Non-pigmented ciliary epithelial cell (primary cell): ENCODE results near the gene SOS1.
"Not testable (repeated sequence)": the region's sequence is repeated elsewhere in the genome, so short reads cannot be mapped to it uniquely, and the experiment has no call there.

ENCODE experiments used
- DNase-seq: peaks from one replicate; pipeline ENCODE4 v3.0.0-alpha.2; 2010; ENCODE audit warnings: low read depth

The SOS1 gene

DNA sequence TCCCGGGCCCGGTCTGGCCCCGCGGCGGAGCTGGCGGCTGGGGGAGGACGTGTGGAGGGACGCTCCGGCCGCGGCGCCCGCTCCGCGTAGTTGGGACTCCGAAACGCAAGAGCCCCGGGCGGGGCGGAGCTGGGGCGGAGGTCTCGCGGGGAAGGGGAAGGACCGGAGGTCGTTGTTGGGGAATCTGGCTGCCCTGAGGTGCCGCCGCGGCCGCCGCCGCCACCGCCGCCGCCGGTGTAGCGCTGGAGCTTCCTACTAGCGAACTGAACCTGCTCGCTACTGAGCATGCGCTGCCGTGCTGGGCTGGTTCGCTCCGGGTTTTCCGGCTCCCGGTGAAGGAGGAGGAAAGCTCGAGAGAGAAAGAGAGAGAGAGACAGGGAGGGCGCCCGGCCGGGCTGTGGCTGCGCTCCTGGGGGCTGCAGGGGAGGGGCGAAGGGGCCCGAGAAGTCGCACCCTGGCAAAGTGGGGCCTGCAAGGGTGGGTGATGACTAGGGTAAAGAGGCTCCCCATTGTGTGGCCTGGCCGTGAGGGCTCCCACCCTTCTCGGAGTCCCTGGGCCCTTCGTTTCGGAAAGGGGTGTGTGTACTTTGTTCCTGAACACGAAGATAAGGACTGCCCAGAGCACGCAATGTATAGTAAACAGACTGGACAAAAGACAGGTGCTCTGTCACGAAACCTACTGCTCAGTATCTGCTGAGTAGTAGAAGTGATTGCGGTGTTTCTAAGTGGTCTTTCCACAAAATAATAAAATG, at the start of gene SOS1:
Gene SOS1 (minus strand): TSS at position 281 of the 752 bp plus-strand sequence. CDS start 629 bp downstream, outside the sequence.
- no peak for DNase-seq

DNA sequence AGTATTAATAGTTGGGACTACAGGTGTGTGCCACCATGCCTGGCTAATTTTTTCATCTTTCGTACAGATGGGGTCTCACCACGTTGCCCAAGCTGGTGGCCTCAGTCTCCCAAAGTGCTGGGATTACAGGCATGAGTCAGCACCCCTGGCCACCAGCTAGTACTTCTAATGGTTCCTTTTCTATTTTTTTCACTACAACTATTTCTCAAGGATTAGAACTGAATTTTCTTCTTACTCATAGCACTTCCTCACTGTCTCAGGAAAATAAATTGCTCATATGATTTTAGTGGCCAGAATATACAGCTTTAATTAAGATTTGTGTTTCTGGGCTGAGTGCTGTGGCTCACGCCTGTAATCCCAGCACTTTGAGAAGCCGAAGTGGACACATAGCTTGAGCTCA, 43.2 kb upstream of the SOS1 start:
- DNase-seq: no peak

DNA sequence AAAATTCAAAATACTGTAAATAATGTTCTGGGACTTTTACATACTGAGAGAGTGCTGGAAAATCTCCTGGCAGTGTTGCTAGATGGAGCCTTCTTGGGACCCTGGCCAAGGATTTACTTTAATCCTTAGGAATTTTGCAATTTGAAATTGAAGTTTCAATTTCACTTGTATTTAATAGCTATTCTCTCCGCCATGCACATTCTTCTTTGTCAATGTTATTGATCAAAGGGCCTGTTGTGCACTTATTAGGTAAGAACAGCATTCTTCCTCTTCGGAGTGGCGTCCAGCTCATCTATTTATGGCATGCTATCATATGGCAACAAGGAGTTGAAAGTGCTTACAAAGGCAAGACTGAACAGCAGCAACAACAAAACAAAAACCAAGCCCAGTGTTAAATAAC, 40.1 kb upstream of the SOS1 start:
- no peak for DNase-seq

DNA sequence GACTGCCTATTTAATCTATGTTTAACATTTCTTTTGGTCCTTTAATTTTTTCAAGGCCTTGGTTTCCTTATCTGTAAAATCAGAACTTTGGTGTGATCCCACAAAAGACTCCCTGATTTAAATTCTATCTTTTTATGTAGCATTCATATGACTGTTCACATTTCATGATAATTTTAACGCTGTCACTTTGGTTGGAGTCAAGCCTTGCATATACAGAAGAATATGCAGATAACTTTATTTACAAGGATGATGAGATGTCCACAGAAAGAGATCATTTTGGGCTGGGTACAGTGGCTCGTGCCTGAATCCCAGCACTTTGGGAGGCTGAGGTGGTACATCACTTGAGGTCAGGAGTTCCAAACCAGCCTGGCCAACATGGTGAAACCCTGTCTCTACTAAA, 38.4 kb upstream of the SOS1 start:
- DNase-seq: no peak

DNA sequence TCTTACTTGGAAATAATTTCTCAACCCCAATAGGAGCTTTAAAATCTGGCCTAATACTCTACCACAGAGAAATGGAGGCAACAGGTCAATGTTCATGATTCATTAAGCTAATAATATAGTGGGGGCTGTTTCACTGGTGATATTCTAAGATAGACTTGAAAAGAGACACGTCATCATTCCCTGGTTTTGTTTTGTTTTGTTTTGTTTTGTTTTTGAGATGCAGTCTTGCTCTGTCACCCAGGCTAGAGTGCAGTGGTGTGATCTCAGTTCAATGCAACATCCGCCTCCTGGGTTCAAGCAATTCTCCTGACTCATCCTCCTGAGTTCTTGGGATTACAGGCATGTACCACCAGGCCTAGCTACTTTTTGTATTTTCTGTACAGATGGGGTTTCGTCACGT, 37.5 kb upstream of the SOS1 start:
- no peak for DNase-seq

DNA sequence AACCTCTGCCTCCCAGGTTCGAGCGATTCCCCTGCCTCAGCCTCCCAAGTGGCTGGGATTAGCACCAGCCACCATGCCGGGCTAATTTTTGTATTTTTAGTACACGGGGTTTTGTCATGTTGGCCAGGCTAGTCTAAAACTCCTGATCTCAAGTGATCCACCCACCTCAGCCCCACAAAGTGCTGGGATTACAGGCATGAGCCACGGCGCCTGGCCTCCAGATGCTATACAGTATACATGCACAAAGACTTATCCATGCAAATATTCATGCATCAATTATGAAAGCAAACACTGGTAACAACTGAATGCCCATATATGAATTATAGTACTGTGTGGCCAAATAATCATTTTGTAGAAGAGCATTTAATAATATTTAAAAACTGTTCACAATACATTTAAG, 36.0 kb upstream of the SOS1 start:
- no peak for DNase-seq

DNA sequence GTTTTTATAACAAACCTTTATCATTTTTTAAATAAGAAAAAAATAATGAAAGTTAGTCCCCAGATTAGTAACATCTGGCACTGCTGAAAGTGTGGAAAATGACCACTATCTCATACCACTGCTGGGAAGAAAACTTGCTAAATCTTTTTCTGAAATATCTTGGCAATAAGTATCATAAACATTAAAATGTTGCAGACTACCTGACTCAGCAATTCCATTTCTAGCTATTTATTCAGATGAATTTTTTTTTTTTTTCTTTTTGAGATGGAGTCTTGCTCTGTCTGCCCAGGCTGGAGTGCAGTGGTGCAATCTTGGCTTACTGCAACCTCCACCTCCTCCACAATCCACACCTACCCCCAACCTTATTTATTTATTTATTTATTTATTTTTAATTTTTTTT, 35.3 kb upstream of the SOS1 start:
- no peak for DNase-seq

DNA sequence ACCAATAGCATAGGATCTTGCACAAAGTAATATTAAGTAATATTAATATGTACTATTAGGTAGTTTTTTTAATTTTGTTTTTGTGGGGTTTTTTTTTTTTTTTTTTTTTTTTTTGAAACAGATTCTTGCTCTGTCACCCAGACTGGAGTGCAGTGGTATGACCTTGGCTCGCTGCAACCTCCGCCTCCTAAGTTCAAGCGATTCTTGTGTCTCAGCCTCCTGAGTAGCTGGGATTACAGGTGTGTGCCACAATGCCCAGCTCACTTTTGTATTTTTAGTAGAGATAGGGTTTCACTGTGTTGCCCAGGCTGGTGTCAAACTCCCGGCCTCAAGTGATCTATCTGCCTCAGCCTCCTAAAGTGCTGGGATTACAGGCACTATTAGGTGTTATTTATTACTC, 34.7 kb upstream of the SOS1 start:
- not testable (repeated sequence) for DNase-seq

DNA sequence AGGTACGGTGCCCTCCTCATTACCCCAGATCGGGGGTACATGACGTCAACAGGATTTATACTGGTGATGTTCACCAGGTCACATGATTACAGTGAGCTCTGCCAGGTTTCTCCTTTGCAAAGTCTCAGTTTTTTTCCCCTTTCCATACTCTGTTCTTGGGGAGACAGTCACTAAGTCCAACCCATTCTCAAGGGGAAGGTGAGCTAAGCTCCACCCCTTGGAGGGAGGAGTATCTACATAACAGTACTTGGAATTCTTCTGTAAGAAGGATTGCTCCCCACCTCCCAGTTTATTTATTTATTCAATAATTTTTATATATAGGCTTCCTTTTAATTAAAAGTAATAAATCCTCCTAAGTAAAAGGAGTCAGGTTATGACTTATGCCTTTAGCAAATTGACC, 34.1 kb upstream of the SOS1 start:
- DNase-seq: no peak

DNA sequence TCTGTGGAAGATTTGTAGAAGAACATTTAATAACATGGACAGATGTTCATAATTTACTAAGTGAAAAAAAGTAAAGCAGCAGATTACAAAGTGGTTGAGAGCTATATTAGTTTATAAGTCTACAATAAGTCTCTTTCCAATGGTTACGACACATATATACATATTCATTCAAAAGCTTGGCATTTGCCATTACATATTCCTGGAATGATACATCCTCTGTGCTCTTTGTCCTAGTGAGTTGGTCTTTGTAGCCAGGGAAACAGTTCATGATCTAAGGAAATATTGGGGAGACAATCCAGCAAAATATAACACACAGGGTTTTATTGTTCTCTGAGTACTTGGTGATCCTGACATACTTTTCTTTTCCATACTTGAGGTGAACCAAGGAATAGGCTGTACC, 32.5 kb upstream of the SOS1 start:
- no peak for DNase-seq

DNA sequence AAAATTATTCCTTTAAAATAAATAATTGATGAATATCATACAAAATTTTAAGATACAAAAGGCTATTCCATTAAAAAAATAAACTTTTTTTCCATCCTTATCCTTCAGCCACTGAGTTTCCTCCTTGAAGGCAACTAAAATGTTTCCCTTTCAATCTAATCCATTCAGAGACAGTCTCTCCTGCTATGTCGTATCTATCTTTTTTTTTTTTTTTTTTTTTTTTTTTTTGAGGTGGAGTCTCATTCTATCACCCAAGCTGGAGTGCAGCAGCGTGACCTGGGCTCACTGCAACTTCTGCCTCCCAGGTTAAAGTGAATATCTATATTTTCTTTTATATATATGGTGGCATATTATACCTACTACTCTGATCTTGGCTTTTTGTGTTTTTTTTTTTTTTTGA, 31.7 kb upstream of the SOS1 start:
- DNase-seq: no peak

DNA sequence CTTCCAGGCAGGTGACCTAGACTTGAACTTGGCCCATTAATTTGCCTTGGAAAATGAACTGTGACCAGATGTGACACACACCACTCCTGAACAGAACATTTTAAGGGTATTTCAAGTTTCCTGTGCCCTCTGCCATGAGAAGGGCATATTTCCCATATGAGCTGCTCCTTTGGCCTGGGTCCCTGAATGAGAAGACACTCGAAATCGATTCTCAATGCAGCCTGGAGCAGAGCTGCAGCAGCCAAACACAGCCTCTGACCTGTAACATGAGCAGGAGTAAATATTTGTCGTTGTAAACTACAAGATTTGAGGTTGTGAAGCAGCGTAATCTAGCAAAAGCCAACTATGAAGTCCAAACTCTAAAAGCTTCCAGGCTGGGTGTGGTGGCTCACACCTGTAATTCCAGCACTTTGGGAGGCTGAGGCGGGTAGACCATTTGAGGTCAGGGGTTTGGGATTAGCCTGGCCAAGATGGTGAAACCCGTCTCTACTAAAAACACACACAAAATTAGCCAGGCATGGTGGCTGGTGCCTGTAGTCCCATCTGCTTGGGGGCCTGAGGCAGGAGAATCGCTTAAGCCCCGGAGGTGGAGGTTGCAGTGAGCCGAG, 30.1 kb upstream of the SOS1 start:
- DNase-seq: no peak

DNA sequence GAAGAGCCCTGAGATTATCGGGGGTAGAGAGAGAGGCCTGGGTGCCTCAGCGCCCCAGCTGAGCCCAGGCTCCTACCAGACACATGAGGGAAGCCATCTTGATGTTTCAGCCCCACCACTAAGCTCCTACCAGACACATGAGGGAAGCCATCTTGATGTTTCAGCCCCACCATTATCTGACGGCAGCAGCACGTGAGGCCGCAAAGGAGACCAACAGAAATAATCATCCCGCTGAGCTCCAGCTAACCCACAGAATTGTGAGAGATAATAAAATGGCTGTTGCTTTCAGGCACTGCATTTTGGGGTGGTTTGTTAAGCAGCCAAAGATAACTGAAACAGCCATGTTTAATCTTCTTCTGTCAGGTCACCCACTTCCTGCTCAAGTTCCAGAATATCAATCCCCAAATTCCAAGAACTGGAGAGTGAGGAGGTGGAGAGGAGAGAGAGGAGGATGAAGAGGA, 29.3 kb upstream of the SOS1 start:
- no peak for DNase-seq

DNA sequence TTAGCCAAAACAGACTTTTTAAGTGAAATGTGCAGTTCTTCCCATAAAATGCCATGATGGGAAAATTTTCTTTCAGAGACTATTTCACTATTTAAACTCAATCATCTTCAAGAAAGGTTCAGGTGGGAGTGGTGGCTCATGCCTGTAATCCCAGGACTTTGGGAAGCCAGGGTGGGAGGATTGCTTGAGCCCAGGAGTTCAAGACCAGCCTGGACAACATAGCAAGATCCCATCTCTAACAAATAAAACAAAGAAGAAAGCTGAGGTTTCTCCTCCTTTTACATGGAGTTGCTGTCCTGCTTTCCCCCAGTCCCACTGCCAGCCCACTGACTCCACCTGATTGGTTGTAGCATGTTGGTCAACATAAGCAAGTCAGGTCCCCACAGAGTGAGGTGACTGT, 25.8 kb upstream of the SOS1 start:
- DNase-seq: no peak

DNA sequence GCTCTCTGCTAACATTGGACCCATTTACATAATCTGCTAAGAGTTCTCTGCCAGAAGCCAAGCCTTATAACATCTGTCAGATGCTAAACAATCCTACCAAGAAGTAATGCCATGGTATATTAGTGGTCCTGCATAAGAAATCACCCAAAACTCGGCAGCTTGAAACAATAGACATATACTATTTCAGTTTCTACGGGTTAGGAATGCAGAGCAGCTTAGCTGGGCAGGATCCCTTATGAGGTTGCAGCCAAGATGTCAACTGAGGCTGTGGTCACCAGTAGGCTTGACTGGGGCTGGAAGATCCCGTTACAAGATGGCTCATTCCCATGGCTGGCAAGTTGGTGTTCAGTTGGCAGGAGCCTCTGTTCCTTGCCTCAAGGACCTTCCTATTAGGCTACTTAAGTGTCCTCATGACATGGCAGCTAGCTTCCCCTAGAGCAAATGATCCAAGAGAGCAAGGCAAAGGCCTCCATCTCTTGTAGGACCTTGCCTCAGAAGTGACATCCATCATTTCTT, 25.1 kb upstream of the SOS1 start:
- DNase-seq: no peak

DNA sequence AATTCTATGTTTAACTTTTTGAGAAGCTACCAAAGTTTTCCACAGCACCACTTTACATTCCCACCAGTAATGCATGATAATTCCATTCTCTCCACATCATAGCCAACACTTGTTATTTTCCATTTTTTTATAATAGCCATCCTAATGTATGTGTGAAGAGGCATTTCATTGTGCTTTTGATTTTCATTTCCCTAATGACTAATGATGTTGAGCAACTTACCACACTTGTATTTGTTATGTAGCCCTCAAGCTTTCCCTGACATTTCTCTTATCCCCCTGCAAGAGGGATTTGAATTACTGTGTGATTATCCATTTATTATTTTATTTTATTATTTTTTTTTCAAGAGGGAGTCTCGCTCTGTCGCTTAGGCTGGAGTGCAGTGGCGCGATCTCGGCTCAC, 23.6 kb upstream of the SOS1 start:
- DNase-seq: no peak

DNA sequence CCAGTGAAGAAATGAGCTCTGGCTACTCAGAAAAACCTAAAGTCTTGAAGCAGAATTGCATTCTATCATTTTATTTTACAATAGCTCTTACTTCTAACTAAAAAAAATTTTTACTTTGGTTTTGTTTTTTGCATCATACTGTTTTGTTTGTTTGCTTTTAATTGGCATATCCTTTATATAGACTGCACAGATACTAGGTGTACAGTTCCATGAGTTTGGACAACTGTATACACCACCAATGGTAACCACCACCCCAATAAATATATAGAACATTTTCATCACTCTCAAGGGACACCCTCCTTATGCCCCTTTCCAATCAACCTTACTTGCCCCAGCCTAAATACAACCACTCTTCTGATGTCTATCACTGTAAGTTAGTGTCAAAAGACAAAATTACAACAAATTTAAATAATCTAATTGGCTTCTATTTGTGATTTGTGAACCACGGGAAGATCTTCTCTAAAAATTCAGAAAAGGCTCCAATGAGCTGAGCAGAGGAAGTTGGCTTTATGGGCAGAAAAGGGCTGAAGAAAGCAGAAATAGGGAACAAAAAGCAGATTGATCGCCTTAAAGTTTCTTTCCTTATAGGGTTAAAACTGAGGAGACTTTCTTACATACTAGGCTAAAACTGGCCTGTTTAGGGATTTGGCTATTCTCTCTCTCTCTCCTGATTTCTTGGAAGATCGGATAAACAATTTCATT, 22.2 kb upstream of the SOS1 start:
- no peak for DNase-seq

DNA sequence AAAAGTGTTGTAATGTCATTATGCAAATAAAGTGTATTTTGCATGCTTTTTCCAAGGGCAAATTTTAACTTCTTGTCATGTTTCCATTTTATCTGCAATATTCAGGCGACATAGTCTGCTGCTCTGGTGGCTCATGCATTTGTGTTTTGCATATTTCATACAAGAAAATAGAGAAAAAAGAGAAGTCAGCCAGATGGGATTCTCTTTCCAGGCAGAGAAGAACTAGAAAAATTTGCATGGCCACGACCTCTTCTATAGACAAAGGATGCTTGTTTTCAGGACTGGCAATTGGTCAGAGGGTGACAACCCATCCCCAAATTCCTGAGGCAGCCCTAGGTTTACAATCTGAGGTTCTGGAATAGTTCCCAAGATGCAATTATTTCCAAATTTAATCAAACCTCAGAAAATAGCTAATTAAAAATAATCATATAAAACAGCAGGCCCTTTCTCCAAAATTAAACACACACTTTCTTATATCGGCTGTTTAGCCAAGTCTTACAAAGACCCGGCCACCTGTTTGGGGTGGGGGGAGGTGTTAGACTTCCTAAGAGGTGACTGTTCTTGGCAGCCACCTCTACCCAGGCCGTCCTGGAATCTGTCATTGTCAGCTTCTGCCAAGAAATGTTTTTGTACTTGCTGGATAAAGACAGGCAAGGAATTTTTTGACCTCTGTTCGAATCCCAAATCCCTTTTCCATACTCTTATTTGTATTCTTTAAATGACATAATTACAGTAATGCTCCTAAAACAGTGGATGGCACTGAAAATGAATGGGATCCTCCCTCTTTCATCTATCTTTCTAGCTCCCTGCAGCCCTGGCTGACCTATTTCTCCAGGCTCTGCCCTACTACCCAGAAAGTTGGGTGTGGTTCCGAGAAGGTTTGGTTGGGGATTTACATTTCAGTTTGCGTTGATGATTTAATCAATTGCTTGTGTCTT, 20.8 kb upstream of the SOS1 start:
- no peak for DNase-seq

DNA sequence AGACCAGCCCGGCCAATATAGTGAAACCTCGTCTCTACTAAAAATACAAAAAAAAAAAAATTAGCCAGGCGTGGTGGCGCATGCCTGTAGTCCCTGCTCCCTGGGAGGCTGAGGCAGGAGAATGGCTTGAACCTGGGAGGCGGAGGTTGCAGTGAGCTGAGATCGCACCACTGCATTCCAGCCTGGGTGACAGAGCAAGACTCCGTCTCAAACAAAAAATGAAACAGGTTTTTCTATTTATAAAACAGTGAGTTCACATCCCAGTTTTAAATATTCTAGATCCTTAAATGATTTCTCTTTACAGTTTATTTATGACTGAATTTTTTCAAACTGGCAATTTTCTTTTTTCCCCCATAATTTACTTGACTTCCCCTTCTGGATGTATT, 20.1 kb upstream of the SOS1 start:
- not testable (repeated sequence) for DNase-seq

DNA sequence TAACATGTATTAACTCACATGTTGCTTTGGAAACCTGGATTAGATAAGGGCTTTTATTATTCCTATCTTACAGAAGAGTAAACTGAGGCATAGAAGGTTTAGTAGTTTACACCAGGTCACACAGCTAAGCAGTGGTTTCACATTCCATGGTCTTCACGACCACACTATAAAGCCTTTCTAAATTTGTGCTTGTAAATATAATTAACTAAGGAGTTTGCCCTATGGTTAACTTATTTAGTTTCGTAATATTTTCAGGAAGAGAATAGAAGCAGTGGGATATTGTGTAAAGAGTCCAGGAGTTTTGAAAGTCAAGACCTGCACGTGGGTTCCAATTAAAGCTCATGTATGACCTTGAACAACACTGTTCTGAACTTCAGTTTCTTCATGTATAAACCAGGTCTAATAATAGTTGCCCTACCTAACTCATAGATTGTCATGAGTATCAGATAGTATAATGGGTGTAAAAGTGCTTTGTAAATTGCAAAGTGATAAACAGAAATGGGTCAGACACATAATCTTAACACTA, 19.5 kb upstream of the SOS1 start:
- no peak for DNase-seq

DNA sequence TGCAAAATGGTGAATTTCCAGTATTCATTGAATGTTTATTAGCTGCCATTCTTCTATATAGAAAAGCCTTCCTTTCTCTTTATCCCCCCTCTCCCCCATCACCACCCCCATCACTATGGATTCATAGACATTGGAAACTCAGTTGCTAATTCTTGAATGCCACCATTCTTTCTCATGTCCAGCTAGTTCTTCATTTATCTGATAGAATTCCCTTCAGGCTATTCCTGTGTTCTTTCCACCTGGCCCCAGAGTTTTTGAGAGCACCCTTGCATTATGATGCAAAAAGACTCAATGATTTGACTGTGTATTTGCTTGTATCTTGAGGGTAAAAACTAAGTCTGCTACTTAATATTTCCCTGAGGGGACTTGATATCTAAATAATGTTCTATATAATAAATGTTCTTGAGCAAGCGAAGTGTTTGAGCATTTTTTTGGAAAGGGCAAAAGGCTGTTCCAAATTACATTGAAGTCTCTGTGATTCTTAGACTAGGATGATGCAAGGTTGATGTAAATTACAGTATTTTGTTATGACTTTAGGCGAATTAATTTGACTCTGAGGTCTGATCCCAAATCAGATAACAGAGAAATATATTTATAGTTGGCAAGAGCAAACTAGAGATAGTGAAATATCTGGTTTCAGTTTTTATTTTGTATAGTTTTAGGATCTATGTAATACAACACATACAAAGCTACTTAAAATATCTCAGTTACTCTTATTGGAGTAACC, 18.8 kb upstream of the SOS1 start:
- no peak for DNase-seq
